Glutamatergic neuron (in vitro differentiated cells): Measurements from ENCODE around the gene CLCN5. TPM values are rescaled to one million over a fixed set of nuclear protein-coding genes. Genes with fewer than 3 reads are reported as not detected.

ENCODE experiments used
- DNase-seq: peaks from one replicate; pipeline ENCODE4 v3.0.0; 2022
- H3K27ac Mint-ChIP-seq: one replicate; pipeline ENCODE4 v1.8.0; 2020; ENCODE audit warnings: mild to moderate bottlenecking, mixed read lengths, inconsistent platforms; ENCODE audit not compliant: unreplicated experiment
- H3K27me3 Mint-ChIP-seq: one replicate; pipeline ENCODE4 v1.8.0; 2020; ENCODE audit warnings: mild to moderate bottlenecking, moderate library complexity, mixed read lengths, inconsistent platforms; ENCODE audit not compliant: unreplicated experiment
- H3K36me3 Mint-ChIP-seq: one replicate; pipeline ENCODE4 v1.8.0; 2020; ENCODE audit warnings: mild to moderate bottlenecking, mixed read lengths, inconsistent platforms; ENCODE audit not compliant: unreplicated experiment
- H3K4me1 Mint-ChIP-seq: one replicate; pipeline ENCODE4 v1.8.0; 2020; ENCODE audit warnings: mild to moderate bottlenecking, low read depth, mixed read lengths, inconsistent platforms; ENCODE audit not compliant: unreplicated experiment
- H3K4me3 Mint-ChIP-seq: one replicate; pipeline ENCODE4 v1.8.0; 2020; ENCODE audit warnings: mild to moderate bottlenecking, mixed read lengths, inconsistent platforms; ENCODE audit not compliant: unreplicated experiment
- H3K9me3 Mint-ChIP-seq: one replicate; pipeline ENCODE4 v1.8.0; 2020; ENCODE audit warnings: mild to moderate bottlenecking, moderate library complexity, mixed read lengths, inconsistent platforms; ENCODE audit not compliant: unreplicated experiment
- total RNA-seq: library from RNA; stranded (reverse); fragmentation: NEBNext Ultra II Directional; extraction: Animal tissue kit (Norgen Biotek cat#: 25700); gene quantifications from one replicate; pipeline ENCODE4 v1.2.1, GENCODE V29; 2021; ENCODE audit not compliant: unreplicated experiment
- TF ChIP-seq, protein P1 (sequence below): fragments of 200-600 bp; sonication (generic); IDR thresholded peaks from one replicate; pipeline ENCODE4 v1.5.0; 2021; ENCODE audit not compliant: partially characterized antibody, unreplicated experiment

CLCN5 gene
- total RNA-seq, 1 donor from 2014 or later, result 34.7 TPM

DNA sequence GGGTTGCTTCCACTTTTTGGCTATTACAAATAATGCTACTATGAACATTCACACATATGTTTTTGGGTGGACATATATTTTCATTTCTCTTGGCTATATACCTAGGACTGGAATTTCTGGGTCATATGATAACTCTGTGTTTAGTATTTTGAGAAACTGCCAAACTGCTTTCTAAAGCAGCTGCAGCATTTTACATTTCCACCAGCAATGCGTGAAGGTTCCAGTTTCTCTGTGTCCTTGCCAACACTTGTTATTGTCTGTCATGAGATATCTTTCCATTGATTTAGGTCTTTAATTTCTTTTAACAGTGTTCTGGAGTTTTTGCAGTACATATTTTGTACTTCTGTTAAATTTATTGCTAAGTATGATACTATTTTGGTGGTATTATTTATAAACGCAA is 48.3 kb downstream of the CLCN5 start:
- TF ChIP-seq, protein P1, sequence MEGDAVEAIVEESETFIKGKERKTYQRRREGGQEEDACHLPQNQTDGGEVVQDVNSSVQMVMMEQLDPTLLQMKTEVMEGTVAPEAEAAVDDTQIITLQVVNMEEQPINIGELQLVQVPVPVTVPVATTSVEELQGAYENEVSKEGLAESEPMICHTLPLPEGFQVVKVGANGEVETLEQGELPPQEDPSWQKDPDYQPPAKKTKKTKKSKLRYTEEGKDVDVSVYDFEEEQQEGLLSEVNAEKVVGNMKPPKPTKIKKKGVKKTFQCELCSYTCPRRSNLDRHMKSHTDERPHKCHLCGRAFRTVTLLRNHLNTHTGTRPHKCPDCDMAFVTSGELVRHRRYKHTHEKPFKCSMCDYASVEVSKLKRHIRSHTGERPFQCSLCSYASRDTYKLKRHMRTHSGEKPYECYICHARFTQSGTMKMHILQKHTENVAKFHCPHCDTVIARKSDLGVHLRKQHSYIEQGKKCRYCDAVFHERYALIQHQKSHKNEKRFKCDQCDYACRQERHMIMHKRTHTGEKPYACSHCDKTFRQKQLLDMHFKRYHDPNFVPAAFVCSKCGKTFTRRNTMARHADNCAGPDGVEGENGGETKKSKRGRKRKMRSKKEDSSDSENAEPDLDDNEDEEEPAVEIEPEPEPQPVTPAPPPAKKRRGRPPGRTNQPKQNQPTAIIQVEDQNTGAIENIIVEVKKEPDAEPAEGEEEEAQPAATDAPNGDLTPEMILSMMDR, result no peak
- H3K9me3 Mint-ChIP-seq, result peaks cover 3% of the 10 kb centered on the region
- peaks cover 6% of the 10 kb centered on the region for H3K4me1 Mint-ChIP-seq
- H3K36me3 Mint-ChIP-seq, result no peaks in the 10 kb centered on the region
- H3K27ac Mint-ChIP-seq, result no peak overlapping the region
- DNase-seq, result no peak
- H3K4me3 Mint-ChIP-seq, result no peak overlapping the region
- no peaks in the 10 kb centered on the region for H3K27me3 Mint-ChIP-seq

GRCh38 chrX:49972328-49972860 is 50.0 kb downstream of the CLCN5 start:
- DNase-seq, result no peak
- Mint-ChIP-seq H3K9me3 (peaks cover 3% of the 10 kb centered on the region), H3K27me3 (peaks cover 2% of the 10 kb centered on the region), H3K4me3 (no peak overlapping the region), H3K4me1 (peaks cover 14% of the 10 kb centered on the region), H3K36me3 (no peaks in the 10 kb centered on the region), H3K27ac (no peak overlapping the region)
- TF ChIP-seq, protein P1, result no peak

GRCh38 chrX:49976682-49977197 is 54.3 kb downstream of the CLCN5 start:
- no peaks in the 10 kb centered on the region for H3K36me3 Mint-ChIP-seq
- peaks cover 6% of the 10 kb centered on the region for H3K9me3 Mint-ChIP-seq
- peak overlapping the region; percentile 95 for H3K27ac Mint-ChIP-seq
- H3K4me3 Mint-ChIP-seq, result peak overlapping the region; percentile 75
- no peak for DNase-seq
- H3K4me1 Mint-ChIP-seq, result peaks cover 34% of the 10 kb centered on the region
- H3K27me3 Mint-ChIP-seq, result peaks cover 6% of the 10 kb centered on the region
- TF ChIP-seq, protein P1, result no peak

DNA sequence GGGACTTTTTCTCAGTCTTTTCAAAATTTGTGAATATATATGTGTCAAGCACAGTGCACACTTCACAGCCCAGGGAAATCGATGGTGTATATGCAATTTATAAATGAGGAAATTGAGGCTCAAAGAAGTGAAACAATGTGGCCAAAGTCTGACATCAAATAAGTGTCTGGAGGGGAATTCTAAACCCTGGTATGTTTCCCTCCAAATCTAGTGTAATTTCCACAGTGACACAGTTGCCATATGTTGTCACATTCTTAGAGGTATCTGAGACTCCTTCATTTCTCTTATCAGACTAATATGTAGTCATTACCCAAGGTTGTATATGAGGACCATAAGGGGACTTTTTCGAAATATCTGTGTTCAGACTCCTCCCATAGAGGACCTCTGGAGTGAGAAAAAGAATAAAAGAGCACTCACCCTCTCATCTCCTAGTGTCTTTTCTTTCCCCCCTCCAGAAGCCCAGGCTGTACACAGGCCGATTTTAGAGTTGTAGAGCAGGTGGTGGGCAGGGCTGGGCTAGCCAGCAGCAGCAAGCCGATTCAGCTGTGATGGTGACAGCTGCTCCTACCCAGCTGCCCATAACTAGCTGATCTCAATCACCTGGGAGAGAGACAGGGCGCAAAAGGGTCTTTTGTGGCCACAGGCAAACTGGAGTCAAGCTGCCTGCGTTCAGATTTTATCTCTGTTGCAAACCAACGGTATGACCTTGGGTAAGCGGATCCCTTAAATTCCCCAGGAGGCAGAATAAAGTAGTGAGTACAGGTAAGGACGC is 55.1 kb downstream of the CLCN5 start:
- peaks cover 34% of the 10 kb centered on the region for H3K4me1 Mint-ChIP-seq
- no peaks in the 10 kb centered on the region for H3K36me3 Mint-ChIP-seq
- peak; percentile 44 for DNase-seq
- H3K27ac Mint-ChIP-seq, result peak overlapping the region; percentile 95
- H3K4me3 Mint-ChIP-seq, result peak overlapping the region; percentile 59
- peaks cover 6% of the 10 kb centered on the region for H3K9me3 Mint-ChIP-seq
- TF ChIP-seq, protein P1, result no peak
- H3K27me3 Mint-ChIP-seq, result peaks cover 6% of the 10 kb centered on the region

GRCh38 chrX:49978176-49978575 is 55.8 kb downstream of the CLCN5 start:
- H3K27me3 Mint-ChIP-seq, result peaks cover 6% of the 10 kb centered on the region
- H3K4me1 Mint-ChIP-seq, result peaks cover 36% of the 10 kb centered on the region
- H3K36me3 Mint-ChIP-seq, result no peaks in the 10 kb centered on the region
- peak overlapping the region; percentile 59 for H3K4me3 Mint-ChIP-seq
- TF ChIP-seq, protein P1, result no peak
- H3K9me3 Mint-ChIP-seq, result peaks cover 6% of the 10 kb centered on the region
- peak overlapping the region; percentile 95 for H3K27ac Mint-ChIP-seq
- no peak for DNase-seq
